NCI-H146 treated with DMSO at 0.1 percent for 48 hours (cell line): ENCODE measurements around the gene TCN1.
A peak's percentile ranks its signal among the peaks of the same experiment; 100 is the strongest.

Experiments used
- DNase-seq: peaks from one replicate; lab custom pipeline; 2025; ENCODE audit not compliant: unreplicated experiment; lab: John Stamatoyannopoulos, UW

TCN1 gene

GRCh38 chr11:59810189-59810910 lies 55.9 kb downstream of the TCN1 start, which contains the start of gene MRPL16:
TSS of gene MRPL16 (minus strand) at chr11:59810778. CDS start at chr11:59810658, 120 bp downstream.
- DNase-seq = peak; percentile 79

DNA sequence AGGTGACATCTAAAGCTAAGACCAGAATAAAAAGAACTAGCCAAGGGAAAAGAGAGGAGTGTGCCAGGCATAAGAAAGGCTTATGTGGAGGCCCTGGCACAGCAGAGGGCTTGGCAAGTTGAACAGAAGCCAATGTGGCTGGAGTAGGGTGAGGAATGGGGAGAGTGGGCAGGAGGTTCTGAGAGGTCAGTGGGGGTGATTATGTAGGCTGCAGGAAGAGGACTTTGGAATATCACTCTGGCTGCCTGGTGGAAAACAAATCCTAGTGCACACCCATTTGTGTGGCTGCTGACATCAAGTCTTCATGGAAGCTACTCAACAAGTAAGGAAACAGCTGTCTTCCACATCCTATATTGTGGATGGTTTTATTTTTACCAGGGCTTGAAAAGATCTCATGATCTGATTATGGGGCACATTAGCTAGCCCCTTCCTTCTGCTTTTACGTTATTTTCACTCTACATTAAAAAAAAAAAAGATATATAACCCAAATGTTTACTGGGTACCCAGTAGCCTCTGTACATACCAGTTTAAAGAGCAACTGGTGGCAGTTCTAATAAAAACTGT lies 59.2 kb downstream of the TCN1 start:
- DNase-seq = no peak

- no peak for DNase-seq
Measured at GRCh38 chr11:59804061-59804460, 62.2 kb downstream of the TCN1 start.
